IMR-90 (cell line): ENCODE data around the gene MARCHF6.

Experiments used
- CEBPB ChIP-seq: IDR thresholded peaks from 2 replicates; pipeline ENCODE4 v1.6.1; 2012; ENCODE audit warnings: low read depth, low read length, improper control_type of control experiment
- MXI1 ChIP-seq: IDR thresholded peaks from 2 replicates; pipeline ENCODE4 v1.6.1; 2012; ENCODE audit warnings: low read depth, mild to moderate bottlenecking, low read length, moderate library complexity, borderline replicate concordance
- POLR2A ChIP-seq: IDR thresholded peaks from 2 replicates; pipeline ENCODE4 v1.6.1; 2012; ENCODE audit warnings: mild to moderate bottlenecking, low read depth, low read length
- RFX5 ChIP-seq: IDR thresholded peaks from 2 replicates; pipeline ENCODE4 v1.8.0; 2012; ENCODE audit warnings: low read depth, mild to moderate bottlenecking, low read length, moderate library complexity
- SMC3 ChIP-seq: fragments of 150-350 bp; IDR thresholded peaks from 2 replicates; pipeline ENCODE4 v1.6.1; 2016; ENCODE audit warnings: low read depth, mild to moderate bottlenecking, antibody characterized with exemption, low read length, moderate library complexity
- TF ChIP-seq, protein P1 (sequence below): conservative IDR thresholded peaks from 2 replicates; pipeline ENCODE4 v1.5.1; 2012; ENCODE audit warnings: mild to moderate bottlenecking, low read depth, low read length, improper control_type of control experiment

DNA sequence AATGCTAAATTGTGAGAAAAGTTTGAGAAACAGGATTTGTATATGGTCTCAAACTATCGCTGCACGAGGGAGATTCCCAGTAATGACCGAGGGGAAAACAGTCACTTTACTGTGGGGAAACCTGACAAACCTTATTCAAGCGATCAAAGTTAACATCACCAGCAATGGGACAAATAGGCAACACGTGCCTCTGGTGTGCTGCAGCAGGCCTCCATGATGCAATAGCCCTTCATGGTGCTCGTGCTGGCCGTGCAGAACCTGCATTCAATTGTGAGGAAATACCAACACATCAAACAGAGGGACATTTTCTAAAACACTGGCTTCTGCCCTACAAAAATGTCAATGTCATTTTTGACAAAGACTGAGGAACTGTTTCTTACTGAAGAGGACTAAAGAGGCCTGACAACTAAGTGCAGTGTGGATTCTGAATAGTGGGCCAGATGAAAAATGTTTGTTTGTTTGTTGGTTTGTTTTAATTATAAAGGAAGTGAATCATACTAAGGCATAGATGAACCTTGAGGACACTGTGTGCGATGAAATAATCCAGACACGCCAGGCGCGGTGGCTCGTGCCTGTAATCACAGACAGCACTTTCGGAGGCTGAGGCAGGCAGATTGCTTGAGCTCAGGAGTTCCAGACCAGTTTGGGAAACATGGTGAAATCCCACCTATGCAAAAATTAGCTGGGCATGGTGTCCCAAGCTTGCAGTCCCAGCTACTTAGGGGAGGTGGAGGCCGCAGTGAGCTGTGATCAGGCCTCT is 17.6 kb upstream of the MARCHF6 start:
- TF ChIP-seq CEBPB = peak; percentile 31; the same call in 1 of the 2 replicates
- TF ChIP-seq SMC3 = no peak
- no peak for TF ChIP-seq MXI1
- no peak for TF ChIP-seq POLR2A
- TF ChIP-seq, protein P1, sequence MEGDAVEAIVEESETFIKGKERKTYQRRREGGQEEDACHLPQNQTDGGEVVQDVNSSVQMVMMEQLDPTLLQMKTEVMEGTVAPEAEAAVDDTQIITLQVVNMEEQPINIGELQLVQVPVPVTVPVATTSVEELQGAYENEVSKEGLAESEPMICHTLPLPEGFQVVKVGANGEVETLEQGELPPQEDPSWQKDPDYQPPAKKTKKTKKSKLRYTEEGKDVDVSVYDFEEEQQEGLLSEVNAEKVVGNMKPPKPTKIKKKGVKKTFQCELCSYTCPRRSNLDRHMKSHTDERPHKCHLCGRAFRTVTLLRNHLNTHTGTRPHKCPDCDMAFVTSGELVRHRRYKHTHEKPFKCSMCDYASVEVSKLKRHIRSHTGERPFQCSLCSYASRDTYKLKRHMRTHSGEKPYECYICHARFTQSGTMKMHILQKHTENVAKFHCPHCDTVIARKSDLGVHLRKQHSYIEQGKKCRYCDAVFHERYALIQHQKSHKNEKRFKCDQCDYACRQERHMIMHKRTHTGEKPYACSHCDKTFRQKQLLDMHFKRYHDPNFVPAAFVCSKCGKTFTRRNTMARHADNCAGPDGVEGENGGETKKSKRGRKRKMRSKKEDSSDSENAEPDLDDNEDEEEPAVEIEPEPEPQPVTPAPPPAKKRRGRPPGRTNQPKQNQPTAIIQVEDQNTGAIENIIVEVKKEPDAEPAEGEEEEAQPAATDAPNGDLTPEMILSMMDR = no peak
- no peak for TF ChIP-seq RFX5
